Thyroid gland (tissue), 4 donors: ENCODE data around the gene CDHR4. TPM values are rescaled to one million over a fixed set of nuclear protein-coding genes. Genes with fewer than 3 reads are reported as not detected.
A peak's percentile ranks its signal among the peaks of the same experiment; 100 is the strongest.
"Not testable (repeated sequence)": the region's sequence is repeated elsewhere in the genome, so short reads cannot be mapped to it uniquely, and the experiment has no call there.

ENCODE experiments used
- DNase-seq, 2 donors: peaks; one replicate each; pipeline ENCODE4 v3.0.0-alpha.2; 2019
- H3K27ac ChIP-seq, 3 donors: fragments of 200-600 bp; sonication (generic); 1 replicate in 2 of 3; 2 replicates in 1 of 3; pipeline ENCODE4 v1.5.1; 2016 to 2019; ENCODE audit warnings: mild to moderate bottlenecking in 1 of 3, moderate library complexity in 1 of 3
- H3K27me3 ChIP-seq: fragments of 200-600 bp; sonication (generic); one replicate; pipeline ENCODE4 v1.5.1; 2019
- H3K36me3 ChIP-seq, 2 donors: fragments of 200-600 bp; sonication (generic); one replicate each; pipeline ENCODE4 v1.5.1; 2016 to 2019
- H3K4me1 ChIP-seq, 2 donors: fragments of 200-600 bp; sonication (generic); one replicate each; pipeline ENCODE4 v1.5.1; 2017 to 2019
- H3K4me3 ChIP-seq, 3 donors: fragments of 200-600 bp; sonication (generic); replicated peaks in 1 of 3; 1 replicate in 2 of 3; 2 replicates in 1 of 3; pipeline ENCODE4 v1.5.1; 2016; ENCODE audit warnings: mild to moderate bottlenecking in 1 of 3
- H3K9me3 ChIP-seq: fragments of 200-600 bp; sonication (generic); one replicate; pipeline ENCODE4 v1.5.1; 2017
- POLR2A ChIP-seq, 2 donors: fragments of 450-650 bp; IDR thresholded peaks; one replicate each; pipeline ENCODE4 v1.6.1; 2017; ENCODE audit warnings: antibody characterized with exemption in 2 of 2, mild to moderate bottlenecking in 2 of 2, moderate library complexity in 1 of 2
- WGBS, 2 donors: methylation state at CpG; one replicate each; pipeline ENCODE4 v1.1.5; 2017; 5-methylcytosine and 5-hydroxymethylcytosine counted together
- intact Hi-C: fragments of 100-400 bp; cut with DNase I; formaldehyde crosslinking; loops from one replicate; pipeline ENCODE4 v1.15.1; 2023
- total RNA-seq, 4 donors: library from RNA; depleted of rRNA; stranded (reverse); fragments of >200 nt; gene quantifications; one replicate each; pipeline ENCODE4 v1.2.3, GENCODE V29; 2016
- TF ChIP-seq, protein P1 (sequence below), 6 experiments: fragments of 200-600 bp in 3 of 6; fragments of 450-650 bp in 3 of 6; sonication (generic) in 3 of 6; IDR thresholded peaks; one replicate each; pipeline ENCODE4 v1.5.1; 2016 to 2019; ENCODE audit warnings: antibody characterized with exemption in 6 of 6, mild to moderate bottlenecking in 2 of 6, inconsistent platforms in 1 of 6, moderate library complexity in 1 of 6

Gene CDHR4
- total RNA-seq, 4 donors from 2014 or later, result not detected

DNA sequence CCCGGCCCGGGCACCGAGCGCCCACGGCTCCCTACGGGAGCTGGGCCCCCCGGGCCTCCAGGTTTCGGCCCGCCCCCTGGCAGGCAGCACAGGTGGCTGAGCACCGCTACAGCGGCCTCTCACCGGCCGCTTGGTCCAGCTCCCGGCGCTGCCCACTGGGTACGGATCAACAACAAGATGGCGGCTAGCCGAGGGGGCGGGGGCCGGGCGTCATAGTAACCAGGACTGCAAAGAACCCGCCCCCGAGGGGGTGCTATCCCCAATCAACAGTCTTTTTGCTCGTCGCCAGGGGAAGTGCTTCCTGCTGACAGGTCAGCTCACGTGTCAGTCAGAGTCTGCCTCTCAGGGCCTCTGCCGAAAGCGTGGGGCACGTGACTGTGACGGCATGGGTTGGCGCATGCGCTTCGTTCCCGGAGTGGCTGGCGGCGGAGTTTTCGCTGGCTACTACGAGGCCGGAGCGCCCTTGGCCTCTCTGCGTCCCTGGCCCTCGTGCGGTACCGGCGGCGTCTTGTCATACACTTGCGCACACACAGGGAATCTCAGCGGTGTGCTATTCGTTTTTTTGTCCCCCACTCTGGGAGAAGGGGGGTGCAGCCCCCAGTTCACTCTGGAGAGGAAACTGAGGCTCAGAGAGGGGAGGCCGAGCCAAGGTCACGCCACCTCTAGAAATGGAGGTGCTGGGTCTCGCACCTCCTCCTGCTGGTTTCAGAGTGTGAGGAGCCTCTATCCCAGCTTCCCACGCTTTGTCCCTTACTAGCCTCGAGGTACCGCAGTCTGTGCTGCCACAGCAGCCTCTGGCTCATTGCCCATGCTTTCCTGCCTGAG lies 13.1 kb downstream of the CDHR4 start, which contains the start of gene IP6K1:
Gene IP6K1, minus strand, starts transcription at position 186 of the 825 bp plus-strand sequence. CDS start 38,502 bp downstream, outside the sequence.
- 5 to 11% methylated on average over 21 to 33 of the region's 55 CpGs for WGBS, 2 donors
- H3K4me3 ChIP-seq, result peak within 1 kb of the TSS; percentile 79 to 95 (median 87)
- peak within 1 kb of the TSS; percentile 97 to 98 (median 97) for H3K27ac ChIP-seq
- TF ChIP-seq POLR2A (IDR thresholded peaks at IDR 0.05), result peak; percentile 78 to 92
- TF ChIP-seq, protein P1, sequence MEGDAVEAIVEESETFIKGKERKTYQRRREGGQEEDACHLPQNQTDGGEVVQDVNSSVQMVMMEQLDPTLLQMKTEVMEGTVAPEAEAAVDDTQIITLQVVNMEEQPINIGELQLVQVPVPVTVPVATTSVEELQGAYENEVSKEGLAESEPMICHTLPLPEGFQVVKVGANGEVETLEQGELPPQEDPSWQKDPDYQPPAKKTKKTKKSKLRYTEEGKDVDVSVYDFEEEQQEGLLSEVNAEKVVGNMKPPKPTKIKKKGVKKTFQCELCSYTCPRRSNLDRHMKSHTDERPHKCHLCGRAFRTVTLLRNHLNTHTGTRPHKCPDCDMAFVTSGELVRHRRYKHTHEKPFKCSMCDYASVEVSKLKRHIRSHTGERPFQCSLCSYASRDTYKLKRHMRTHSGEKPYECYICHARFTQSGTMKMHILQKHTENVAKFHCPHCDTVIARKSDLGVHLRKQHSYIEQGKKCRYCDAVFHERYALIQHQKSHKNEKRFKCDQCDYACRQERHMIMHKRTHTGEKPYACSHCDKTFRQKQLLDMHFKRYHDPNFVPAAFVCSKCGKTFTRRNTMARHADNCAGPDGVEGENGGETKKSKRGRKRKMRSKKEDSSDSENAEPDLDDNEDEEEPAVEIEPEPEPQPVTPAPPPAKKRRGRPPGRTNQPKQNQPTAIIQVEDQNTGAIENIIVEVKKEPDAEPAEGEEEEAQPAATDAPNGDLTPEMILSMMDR (IDR thresholded peaks at IDR 0.05), result peak in 2 of 6 experiments; percentile 6 to 21
- peak; percentile 100 for DNase-seq
- intact Hi-C loops, result loop anchor here (5.0 kb wide), 1 partner anchor 64 kb away; the partner anchor contains the start of gene GMPPB
- peaks cover 11 to 28% of the 10 kb centered on the region in 2 donors for H3K4me1 ChIP-seq
- H3K27me3 ChIP-seq, result no peaks in the 10 kb centered on the region
- peaks cover 0 to 2% of the 10 kb centered on the region in 2 donors for H3K36me3 ChIP-seq
- no peaks in the 10 kb centered on the region for H3K9me3 ChIP-seq

DNA sequence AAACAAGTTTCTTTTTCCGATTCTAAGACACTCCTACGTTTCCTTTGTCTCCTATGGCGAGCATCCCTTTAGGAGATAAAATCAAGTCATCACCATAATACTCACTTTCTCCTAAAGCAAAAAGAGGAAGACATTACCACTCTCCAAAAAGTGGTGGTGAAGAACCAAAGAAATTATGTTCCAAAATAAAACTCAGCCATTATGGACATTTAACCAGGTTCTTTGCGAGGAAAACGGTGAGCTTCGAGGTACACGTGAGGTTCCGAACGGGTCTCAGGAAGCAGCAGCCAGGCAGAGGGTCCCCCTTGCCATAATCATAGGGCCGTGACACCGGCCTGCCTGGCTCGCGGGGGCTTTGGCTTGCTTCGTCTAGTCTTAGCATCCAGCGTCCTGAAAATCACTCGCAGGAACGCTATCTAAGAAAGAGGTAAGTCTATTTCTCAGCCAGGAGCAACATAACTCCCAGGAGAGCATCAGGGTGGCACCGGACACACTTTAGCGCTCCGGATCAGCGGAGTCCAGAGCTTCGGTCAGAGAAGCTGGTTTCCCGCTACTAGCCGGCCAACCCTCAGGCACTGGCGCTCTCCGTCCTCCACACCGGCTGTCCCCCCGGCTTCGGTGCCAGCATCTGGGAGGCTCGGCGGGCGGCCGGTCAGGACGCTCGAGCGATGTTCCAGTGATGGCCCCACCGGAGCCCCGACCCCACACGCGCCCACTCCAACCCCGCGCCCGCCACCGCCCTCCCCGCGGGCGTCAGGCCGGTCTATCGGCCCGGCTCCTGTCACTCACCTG lies 13.9 kb downstream of the CDHR4 start:
- peaks cover 11 to 28% of the 10 kb centered on the region in 2 donors for H3K4me1 ChIP-seq
- WGBS, 2 donors, result 9 to 10% methylated on average over 17 of the region's 50 CpGs
- intact Hi-C loops, result loop anchor here (5.0 kb wide), 1 partner anchor 63 kb away; the partner anchor contains the start of gene GMPPB
- H3K36me3 ChIP-seq, result peaks cover 3 to 7% of the 10 kb centered on the region in 2 donors
- H3K27me3 ChIP-seq, result no peaks in the 10 kb centered on the region
- no peaks in the 10 kb centered on the region for H3K9me3 ChIP-seq
- peak overlapping the region; percentile 97 to 98 (median 97) for H3K27ac ChIP-seq
- peak overlapping the region; percentile 79 to 95 (median 87) for H3K4me3 ChIP-seq
- peak; percentile 67 to 70 for DNase-seq
- no peak for TF ChIP-seq POLR2A (IDR thresholded peaks at IDR 0.05)
- TF ChIP-seq, protein P1 (IDR thresholded peaks at IDR 0.05), result no peak

DNA sequence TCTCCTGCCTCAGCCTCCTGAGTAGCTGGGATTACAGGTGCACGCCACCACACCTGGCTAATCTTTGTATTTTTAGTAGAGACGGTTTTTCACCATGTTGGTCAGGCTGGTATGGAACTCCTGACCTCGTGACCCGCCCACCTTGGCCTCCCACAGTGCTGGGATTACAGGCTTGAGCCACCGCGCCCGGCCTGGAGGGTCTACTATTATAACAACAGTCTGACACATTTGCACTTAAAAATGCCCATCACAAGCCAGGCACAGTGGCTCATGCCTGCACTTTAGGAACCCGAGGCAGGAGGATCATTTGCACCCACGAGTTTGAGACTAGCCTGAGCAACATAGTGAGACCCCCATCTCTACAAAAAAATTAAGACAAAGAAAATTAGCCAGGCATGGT lies 17.4 kb downstream of the CDHR4 start:
- H3K27me3 ChIP-seq, H3K27ac ChIP-seq, intact Hi-C loops, DNase-seq, H3K4me3 ChIP-seq, H3K36me3 ChIP-seq, H3K9me3 ChIP-seq: not testable (repeated sequence)
- H3K4me1 ChIP-seq, result peaks cover 20 to 30% of the 10 kb centered on the region in 2 donors
- WGBS, 2 donors, result 90 to 95% methylated on average over 7 to 9 of the region's 9 CpGs

DNA sequence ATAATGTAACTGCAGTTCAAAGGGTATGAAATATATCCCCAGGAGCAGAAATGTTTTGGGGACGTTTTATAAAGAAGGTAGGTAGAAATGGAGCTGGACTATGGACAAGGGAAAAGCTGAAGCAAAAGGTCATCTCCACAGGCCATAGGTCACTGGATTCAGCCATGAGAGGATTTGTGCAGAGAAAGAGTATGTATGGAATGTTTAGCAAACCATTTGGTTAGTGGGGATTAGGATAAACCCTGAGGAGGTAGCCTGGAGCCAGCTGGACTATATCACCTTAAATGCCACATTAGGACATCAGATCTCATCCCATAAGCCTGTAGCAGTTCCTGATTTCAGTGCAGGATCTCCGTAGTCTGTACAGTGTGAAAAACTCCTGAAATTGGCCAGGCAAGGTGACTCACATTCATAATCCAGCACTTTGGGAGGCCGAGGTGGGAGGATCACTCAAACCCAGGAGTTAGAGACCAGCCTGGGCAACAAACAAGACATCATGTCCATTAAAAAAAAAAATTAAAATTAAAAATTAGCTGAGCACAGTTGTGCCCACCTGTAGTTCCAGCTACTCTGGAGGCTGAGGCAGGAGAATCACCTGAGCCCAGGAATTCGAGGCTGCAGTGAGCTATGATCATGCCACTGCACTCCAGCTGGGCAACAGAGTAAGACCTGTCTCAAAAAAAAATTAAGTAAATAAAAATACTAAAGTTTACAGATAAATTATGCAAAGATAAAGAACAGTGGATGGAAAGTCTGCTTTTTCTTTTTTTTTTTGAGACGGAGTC lies 18.1 kb downstream of the CDHR4 start:
- TF ChIP-seq POLR2A (IDR thresholded peaks at IDR 0.05), result no peak
- TF ChIP-seq, protein P1 (IDR thresholded peaks at IDR 0.05), result no peak
- 94 to 96% methylated on average over 5 of the region's 5 CpGs for WGBS, 2 donors
- Histone ChIP-seq H3K4me3 (no peak overlapping the region), H3K4me1 (peaks cover 15 to 24% of the 10 kb centered on the region in 2 donors), H3K9me3 (no peaks in the 10 kb centered on the region), H3K36me3 (peaks cover 5 to 7% of the 10 kb centered on the region in 2 donors), H3K27ac (no peak overlapping the region), H3K27me3 (no peaks in the 10 kb centered on the region)
- no peak for DNase-seq
- intact Hi-C loops, result no loop called here

DNA sequence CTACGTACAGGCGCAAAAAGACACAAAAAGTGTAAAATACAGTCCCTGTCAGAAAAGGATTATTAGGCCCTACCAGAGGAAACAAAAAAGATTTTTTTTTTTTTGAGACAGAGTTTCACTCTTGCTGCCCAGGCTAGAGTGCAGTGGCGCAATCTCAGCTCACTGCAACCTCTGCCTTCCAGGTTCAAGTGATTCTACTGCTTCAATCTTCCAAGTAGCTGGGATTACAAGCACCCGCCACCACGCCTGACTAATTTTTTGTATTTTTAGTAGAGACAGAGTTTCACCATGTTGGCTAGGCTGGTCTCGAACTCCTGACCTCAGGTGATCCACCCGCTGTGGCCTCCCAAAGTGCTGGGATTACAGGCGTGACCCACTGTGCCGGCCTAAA lies 18.7 kb downstream of the CDHR4 start:
- intact Hi-C loops, H3K36me3 ChIP-seq, H3K9me3 ChIP-seq, H3K4me3 ChIP-seq, H3K27ac ChIP-seq, H3K27me3 ChIP-seq: not testable (repeated sequence)
- peak in 1 of 2 donors; percentile 23 for DNase-seq
- 72 to 80% methylated on average over 9 of the region's 9 CpGs for WGBS, 2 donors
- H3K4me1 ChIP-seq, result peaks cover 15 to 24% of the 10 kb centered on the region in 2 donors
